Measurements from ENCODE around the gene MMP11.

Gene MMP11

DNA sequence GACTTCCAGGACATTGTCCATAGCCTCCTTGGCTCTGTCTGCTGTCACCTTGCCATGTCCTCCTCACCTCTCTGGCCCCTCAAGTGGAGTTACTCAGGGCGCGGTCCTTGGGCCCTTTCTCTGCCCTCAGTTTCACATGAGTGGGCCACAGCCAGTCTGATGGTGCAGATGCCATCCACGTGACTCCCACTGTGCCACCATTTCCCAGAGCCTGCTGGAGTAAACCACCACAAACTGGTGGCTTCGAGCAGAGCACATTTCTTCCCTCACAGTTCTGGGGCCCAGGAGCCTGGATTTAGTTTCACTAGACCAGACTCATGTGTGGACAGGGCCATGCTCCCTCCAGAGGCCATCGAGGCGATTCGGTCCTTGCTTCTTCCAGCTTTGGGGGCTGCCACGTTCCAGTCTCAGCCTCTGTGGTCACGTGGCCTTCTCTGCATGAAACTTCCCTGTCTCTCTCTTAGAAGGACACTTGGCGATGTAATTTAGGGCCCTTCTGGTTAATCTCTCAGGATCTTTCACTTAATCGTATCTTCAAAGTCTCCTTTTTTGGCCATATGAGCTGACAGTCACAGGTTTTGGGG is 28.7 kb downstream of the MMP11 start:
- DNase-seq (ENCODE audit: low spot score): no peak

DNA sequence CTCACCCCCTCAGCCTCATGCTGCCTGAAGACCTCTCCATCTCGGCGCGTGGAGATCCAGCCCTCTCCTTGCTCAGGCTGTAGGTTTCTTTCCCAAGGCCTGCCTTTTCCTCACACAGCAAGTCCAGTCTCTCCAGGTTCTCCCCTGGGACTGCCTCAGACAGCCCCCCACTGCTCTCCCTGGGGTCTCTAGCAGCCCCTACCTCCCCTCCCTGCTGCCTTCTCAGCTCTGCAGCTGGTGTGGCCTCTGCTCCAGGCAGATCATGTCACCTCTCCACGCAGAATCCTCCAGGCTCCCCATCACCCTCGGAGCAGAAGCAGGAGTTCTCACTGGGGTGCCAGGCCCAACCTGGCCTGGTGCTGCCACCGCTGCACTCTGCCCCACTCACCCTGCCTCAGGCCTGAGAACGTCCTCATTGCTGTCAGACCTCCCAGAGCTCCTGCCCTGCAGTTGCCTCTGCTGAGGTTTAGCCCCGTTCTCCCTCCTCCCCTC is 29.3 kb downstream of the MMP11 start:
- no peak for DNase-seq (ENCODE audit: low spot score)

DNA sequence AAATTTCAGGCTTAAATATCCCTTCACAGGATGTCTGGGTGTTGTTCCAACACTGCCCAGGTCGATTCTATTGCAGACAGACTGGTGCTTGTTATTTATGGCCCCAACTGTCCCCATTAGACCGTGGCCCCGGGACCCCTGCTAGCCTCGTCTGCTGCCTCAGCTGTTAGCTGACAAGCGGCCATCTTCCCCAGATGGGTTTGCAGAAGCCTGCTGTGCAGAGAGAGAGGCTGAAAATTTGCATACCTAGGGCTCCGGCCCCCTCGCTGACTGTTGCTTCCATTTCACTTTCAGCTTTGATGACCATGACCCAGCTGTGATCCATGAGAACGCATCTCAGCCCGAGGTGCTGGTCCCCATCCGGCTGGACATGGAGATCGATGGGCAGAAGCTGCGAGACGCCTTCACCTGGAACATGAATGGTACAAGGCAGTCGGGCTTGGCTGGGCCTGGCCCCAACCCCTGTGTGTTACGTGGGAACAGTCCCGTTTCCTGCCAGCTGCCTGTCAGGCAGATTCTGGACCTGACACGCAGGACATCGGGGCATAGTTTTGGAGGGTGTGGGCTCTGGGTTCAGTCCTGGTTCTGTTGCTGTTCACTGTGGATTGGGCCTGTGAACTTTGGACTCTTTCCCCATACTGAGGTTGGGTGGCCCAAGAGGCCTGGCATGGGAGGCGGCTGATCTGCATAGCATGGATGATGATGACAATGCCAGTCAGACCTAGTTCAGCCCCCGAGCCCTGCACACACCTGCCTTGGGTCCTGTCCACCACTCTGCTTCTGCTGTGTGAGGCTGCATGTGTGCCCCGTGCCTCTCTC is 30.6 kb downstream of the MMP11 start:
- DNase-seq (ENCODE audit: low spot score): no peak

DNA sequence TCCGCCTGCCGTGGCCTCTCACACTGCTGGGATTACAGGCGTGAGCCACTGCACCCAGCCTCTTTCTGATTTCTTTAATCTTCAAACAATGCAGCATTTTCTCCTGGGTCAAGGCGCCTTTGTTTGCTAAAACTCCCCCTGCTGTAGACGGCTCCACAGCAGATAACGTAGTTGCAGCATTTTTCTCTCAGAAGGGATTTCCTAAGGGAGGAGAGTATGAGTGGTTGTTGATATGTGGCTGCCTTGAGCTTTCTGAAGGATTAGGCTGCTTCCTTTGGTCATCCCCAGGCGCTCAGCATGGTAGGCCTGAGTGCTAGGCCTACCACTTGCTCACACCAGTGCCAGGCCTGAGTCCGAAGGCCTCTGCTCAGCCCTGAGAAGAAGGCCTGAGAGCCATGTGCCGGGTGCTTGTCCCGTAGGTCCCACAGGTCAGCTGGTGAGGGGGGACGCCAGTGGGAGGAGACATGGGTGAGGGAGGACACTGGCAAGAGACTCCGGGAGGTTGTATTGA is 32.2 kb downstream of the MMP11 start:
- DNase-seq (ENCODE audit: low spot score): no peak

DNA sequence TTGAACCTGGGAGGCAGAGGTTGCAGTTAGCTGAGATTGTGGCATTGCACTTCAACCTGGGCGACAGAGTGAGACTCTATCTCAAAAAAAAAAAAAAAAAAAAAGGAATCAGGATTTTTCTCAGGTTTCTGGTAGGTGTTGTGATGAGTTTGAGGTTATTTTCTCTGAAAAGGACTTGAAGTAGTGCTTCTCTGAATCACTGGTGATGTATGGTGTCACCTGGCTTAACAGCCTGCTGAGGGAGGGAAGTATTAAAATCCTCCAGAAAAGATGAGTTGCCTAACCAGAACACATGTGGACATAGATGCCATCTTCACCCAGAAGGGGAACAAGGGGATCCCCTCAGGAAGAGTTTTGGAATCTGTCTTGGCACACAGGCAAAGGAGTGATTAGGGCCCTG is 34.2 kb downstream of the MMP11 start:
- DNase-seq (ENCODE audit: low spot score): no peak

DNA sequence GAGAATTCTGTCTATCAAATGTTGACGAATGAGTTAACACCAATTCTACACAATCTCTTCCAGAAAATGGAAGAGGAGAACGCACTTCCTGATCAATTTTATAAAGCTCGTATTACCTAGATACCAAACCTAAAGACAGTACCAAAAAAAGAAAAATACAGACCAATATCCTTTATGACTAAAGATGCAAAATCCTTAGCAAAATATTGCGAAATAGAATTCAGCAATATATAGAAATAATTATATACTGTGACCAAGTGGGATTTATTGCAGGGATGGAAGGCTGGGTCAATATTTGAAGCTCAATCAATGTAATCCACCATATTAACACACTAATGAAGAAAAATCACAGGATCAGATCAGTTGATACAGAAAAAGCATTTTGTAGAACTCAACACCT is 39.7 kb downstream of the MMP11 start:
- DNase-seq (ENCODE audit: low spot score): no peak

DNA sequence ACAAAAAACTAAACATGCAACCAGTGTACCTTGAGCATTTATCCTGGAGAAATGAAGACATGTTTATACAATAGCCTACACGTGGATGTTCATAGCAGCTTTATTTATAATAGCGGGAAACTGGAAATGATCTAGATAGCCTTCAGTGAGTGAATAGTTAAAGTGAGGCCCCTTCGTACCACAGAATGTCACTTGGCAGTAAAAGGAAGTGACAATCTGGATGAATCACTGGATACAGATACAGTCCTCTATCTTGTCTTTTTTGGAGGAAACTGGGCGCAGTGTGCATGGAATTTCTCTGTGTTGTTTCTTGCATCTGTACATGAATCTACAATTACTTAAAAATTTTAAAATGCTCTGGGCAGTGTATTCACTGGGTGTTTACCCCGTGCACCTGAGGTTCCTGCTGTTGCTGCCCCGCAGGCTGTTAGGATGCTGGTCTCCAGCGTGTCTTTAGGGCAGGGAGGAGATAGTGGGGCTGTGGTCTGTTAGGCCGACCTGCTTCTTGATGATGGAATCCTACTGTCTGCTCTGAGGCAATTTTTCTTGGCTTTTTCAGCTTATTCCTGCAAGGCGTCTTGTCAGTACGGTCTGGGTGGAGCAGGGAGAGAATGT is 43.0 kb downstream of the MMP11 start:
- no peak for DNase-seq (ENCODE audit: low spot score)

DNA sequence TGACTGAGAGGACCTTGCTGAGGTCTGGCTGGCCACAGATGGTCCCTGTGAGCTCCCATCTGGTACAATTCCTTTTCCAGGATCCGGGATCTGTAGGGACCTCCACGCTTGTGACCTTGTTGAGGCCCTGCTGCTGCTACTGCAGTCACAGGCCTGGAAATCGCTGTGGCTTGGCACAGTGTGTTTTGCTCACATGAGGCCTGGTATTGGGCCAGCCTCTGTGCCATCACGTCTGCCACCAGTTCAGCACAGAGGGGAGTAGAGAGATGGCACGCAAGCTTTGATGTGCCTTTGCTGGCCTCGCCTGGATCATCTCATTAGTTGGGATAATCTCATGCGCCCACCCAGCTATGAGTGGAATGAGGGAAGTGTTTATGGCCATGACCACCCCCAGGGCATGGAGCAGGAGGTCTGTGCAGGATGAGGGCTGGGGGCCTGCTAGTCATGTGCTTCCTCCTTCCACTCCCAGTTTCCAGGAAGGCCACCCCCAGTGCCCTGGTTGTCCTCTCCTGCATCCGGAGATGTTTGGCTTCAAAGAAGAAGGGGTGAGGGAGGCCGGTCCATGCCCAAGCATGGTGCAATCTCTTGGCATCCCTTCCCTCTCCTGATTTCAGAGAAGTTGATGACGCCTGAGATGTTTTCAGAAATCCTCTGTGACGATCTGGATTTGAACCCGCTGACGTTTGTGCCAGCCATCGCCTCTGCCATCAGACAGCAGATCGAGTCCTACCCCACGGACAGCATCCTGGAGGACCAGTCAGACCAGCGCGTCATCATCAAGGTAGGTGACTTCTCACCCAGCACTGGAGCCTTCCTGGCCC is 43.7 kb downstream of the MMP11 start:
- no peak for DNase-seq (ENCODE audit: low spot score)

DNA sequence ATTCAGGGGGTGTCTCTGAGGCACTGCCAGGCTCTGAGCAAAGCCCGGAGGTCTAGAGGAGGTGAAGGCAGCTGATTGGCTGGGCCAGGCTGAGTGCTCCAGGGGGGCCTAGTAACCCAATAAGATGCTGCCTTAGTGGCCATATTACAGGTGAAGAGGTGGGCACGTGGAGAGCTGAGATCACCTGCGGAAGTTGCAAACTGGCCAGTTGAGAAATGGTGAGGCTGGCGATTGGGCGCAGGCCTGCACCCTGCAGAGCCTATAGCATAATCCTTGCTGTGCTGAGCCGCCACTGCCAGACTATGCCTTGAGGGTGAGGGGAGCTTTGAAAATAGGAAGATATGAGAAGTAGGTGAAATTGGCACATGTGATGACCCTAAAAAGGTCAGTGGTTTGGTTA is 44.5 kb downstream of the MMP11 start:
- DNase-seq (ENCODE audit: low spot score): no peak

DNA sequence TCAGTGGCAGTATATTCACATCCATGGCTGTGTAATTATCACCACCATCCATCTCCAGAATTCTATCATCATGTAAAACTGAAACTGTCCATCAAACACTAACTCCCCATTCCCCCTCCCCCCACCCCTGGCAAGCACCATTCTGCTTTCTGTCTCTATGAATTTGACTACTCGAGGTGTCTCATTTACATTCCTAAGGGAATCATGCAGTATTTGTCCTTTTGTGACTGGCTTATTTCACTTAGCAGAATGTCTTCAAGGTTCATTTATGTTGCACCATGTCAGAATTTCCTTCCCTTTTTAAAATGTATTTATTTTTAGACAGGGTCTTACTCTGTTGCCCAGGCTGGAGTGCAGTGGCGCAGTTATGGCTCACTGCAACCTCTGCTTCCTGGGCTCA is 45.9 kb downstream of the MMP11 start:
- DNase-seq (ENCODE audit: low spot score): no peak

DNA sequence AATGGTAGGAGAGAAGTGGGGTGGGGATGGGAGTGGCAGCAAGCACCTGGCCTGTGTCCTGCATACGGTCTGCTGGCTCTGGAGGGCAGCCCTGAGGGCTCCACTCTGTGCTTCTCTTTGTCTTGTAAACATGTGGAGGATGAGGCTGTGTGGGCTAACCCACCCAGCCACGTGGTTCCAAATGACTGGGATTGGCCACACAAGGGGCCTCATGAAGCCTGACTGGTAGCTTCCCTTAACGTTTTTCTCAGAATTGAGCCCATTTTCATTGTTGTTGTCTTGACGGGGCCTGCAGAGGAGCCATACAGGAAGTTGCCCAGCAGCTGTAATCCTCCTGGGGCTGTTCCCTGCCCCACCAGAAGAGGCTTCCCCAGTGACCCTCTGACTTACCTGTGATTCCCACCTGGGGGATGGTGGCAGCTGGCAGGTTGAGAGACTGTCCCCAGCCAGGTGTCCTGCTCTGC is 48.1 kb downstream of the MMP11 start:
- DNase-seq (ENCODE audit: low spot score): no peak

DNA sequence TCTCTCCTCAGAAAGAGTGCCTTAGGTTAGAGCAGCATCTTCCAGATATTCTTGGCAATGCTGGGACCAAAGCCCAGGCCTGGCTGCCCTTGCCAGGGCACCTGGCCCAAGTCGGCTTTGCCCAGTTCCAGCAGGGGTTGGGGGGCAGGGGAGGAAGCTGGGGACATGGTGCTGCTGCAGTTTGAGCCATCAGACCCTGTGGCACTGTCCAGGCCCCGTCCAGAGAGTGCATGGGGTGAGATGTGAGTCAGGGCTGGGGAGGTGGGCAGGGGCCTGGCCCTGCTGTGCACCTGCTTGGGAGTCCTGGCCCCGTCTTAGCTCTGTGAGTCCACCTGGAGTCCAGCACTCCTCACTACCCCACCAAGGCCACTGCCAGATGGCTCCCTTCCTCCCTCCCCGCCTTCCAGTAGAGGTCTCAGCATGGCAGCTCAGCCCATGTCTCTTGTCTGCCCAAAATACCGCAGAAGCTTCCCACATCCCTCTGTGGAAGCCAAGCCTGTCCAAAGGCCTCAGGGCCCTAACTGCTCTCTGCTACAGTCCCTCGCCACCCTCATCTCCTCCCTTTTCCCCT is 49.5 kb downstream of the MMP11 start:
- DNase-seq (ENCODE audit: low spot score): no peak

DNA sequence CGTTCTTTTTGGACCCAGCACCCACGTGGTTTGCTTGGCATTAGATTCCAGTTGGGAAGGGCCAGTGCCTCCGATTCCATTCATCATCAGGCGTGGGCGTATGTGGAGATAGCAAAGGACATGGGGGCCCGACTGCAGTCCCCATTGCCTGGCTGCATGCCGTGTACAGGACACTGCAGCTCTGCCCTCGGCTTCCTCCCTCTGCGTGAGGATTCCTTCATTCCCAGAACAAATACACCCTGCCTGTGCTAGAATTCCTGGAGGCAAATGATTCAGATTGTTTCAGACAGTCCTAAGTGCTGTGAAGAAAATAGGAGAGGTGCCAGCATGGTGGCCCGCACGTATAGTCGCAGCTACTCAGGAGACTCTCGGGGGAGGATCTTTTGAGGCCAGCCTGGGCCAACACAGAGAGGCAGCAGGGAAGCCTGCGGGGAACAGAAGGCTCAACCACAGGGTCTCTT is 50.7 kb downstream of the MMP11 start:
- no peak for DNase-seq (ENCODE audit: low spot score)

DNA sequence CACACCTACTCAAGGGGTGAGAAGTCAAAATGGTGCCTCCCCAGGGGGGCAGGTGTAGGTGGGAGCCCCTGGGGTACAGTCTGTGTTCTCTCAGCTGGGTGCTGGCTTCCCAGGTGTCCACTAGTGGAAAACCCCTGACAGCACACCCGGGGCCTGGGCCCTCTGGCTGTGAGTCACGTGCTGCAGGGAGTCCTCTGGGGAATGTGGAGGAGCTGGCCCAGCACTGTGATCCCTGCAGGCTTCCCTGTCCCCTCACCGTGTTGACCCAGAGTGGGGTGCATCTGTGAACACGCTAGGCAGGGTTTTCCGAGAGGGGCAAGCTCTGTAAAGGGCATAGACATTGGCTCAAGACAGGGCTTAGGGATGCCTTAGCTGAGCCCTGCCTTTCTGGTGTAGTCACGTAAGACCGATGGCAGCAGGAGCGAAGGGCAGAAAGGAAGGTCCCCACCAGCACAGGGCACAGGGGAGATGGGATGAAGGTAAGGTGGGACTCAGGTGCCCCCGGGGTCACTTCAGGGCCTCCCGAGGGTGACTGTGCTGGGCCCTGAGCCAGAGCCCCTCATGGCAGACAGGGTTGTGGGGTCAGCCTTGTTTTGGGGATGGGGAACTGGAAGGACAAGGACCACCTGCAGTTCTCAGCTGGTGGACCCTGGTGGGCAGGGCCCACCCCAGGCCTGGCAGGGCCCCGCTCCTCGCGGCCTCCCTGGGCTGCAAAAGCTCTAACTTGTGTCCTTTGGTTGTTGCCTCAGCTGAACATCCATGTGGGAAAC is 52.0 kb downstream of the MMP11 start:
- no peak for DNase-seq (ENCODE audit: low spot score)

DNA sequence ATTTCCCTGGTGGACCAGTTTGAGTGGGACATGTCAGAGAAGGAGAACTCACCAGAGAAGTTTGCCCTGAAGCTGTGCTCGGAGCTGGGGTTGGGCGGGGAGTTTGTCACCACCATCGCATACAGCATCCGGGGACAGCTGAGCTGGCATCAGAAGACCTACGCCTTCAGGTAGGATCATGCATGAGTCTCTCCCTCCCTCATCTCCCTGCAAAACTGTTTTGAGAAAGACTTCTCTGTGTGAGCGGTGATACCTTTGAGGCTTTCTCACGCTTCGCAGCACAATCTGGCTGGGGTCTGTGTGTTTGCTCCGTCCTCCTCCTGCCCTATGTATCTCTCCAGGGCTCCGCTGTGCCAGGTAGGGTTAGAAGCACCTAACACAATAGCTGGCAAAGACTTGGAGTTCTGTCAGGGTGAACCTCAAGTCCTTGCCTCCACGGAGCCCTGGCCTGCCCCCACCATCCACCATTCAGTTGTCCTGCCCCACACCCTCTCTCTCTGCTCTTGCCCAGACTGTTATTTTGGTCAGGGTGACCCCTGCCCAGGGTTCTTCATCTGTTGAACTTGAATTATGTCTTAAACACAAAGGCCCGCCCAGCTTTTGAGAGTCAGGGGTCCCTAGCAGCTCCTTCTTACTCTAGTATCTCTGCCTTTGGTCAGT is 52.7 kb downstream of the MMP11 start:
- DNase-seq (ENCODE audit: low spot score): no peak

DNA sequence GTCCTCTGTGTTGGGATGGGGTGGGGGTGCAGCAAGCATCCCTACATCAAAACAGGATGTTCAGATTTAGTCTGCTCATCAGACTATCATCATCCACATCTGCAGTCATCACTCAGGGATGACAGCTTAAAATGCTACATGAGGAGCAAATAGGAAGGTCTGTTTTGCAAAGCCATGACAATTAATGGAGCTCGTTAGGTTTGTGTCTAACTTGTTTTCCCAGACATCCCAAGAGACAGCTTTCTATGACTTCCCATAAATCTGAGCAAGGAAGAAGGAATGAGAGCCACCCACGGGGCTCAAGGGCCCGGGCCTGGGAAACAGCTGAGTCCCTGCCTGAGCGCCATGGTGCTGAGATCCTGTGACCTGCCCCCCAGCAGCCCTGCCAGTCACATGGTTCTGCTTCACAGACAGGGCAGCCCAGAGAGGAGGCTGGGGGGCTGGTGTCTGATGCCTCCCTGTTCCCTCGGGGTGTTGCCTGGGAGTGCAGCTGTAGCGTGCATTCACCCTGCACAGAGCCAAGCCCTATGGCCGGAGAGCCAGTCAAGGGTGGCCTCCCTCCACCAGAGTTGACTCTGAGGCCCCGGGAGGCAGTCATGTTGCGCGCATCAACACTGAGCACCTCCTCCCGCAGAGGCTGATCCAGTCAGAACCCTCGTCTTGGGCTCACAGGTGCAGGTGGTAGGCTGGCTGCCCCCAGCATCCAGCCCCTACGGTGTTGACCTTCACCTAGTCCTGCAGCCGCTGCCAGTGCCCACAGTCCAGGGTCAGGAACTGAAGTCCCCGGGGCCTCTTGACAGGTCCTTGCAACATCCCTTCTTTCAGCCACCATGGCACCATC is 54.1 kb downstream of the MMP11 start:
- no peak for DNase-seq (ENCODE audit: low spot score)

DNA sequence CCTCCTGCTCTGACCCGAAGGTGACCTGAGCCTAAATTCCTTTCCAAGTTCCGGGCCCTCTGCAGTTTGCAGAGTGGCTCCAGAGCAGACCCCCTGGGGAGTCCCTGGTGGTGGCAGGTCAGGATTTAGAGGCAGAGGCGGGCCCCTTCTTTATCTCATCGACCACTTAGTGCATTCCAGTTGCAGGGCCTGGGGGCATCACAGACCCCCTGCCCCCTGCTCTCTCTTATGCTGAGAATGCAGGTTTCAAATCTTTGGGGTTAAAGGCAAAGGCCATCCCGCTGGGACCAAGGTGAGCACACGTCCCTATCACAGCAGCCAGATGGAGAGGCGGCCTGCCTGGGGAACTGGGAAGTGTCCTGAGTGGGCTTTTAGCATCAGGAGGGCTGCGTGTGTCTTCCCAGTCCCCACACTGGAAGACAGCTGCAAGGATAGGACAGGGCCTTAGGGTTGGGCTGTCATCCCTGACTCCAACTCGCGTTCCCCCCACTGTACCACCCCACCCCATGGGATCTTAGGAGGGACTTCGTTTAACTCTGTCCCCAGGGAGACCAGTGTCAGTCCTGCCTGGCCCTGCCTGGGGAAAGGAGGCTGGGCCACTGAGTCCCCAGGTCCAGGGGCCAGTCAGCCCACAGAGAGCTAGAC is 54.8 kb downstream of the MMP11 start:
- DNase-seq (ENCODE audit: low spot score): no peak

DNA sequence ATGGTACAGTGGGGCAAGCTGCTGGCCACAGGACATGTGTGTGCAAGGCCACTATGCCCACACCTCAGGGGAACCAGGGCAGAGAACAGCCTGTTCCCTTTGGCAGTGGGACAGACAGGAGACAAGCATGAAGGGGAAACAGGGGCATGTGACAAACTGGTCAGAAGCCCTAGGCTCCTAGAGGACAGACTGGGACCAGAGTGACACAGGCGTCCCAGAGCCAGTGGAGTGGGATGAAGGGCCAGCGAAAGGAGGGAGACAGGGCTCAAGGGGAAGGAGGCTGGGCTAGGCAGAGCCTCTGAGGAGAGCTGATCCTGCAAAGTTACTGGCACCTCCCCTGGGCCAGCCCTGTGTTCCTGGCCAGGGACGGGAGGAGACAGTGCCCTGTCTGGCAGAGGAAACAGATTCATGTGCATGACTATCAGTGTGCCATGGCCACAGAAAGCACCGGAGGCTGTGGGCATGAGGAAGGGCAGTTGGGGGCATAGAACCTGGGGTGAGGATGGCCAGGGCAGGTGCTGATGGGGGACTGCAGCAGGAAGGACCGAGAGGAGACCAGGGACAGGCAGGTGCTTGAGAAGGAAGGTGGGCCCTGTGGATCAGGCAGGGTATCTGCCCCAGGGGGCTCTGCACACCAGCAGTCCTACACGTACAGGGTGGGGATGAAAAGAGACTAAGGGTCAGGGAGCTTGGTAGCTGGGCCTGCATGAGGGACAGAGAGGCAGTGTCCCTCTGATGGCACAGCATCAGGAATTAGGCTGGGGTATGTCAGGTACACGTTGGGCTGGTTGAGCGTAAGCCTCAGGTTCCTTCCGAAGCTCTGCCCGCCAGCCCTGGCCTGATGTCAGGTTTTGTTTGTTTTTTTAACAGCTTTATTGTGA is 56.4 kb downstream of the MMP11 start:
- no peak for DNase-seq (ENCODE audit: low spot score)
